HK-2 (cell line): Measurements from ENCODE around the gene HEG1.

ENCODE experiments used
- DNase-seq: peaks from one replicate; pipeline ENCODE4 v3.0.0-alpha.2; 2018; ENCODE audit not compliant: unreplicated experiment

HEG1 gene

DNA sequence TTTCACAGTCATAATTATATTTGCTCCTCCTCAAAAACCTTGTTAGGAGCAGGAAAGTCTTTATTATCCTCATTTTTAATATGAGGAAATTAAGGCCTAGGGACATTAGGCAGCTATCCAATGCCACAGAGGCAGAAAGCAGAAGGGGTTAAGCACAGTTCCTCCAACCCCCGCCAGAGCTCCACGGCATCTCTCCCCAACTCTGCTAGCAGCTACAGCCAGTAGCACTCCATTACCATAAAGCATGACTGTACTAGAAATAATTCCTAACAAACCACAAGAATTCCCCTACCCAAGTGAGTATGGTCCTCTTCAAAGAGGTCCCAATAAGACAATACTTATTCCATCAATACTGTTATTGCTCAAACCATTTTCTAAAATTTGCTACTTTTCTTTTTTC, 9.8 kb downstream of the HEG1 start:
- peak; percentile 62 for DNase-seq

DNA sequence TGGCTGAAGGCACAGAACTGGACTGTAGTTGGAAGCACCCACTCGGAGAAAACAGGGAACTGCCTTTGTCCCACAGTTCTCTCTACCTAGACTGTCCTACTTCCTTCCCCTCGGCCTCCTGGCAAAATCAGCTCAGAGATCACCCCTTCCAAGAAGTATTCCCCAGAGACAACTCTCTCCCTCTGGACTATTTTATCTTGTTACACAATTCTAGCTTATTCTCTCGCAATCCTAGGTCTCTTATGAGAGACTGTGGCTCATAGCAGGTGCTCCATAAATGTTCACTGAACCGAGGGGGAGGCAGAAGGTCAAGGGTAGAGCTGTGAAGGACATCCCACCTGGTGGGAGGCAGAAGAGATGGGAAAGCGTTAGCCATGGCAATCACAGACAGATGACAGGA, 10.6 kb downstream of the HEG1 start:
- no peak for DNase-seq

DNA sequence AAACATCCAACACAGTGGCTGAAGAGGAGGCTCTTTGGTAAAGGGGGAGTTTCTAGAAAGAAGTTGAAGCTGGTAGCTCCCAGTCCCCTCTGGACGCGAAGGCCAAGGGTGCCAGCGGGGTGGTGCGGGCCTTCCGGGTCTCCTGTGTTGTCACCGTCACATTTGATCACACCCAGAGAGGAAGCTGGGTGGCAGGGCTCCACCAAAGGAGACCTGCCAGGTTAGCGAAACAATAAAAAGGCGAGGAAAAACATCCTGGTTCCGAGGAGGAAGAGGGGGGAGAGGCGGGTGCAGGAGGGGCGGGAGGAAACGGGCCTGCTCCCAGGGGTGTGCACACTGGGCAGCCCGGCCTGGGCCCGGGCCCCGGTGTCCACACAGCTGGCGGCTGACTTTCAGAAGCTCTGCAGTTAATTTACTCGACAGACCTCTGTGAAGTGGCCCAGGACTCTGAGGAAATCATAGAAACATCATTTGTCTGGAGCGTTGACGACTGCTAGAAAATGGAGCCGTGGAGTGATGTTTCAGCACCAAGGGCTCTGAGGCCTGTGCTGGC, 12.1 kb downstream of the HEG1 start:
- DNase-seq = no peak

DNA sequence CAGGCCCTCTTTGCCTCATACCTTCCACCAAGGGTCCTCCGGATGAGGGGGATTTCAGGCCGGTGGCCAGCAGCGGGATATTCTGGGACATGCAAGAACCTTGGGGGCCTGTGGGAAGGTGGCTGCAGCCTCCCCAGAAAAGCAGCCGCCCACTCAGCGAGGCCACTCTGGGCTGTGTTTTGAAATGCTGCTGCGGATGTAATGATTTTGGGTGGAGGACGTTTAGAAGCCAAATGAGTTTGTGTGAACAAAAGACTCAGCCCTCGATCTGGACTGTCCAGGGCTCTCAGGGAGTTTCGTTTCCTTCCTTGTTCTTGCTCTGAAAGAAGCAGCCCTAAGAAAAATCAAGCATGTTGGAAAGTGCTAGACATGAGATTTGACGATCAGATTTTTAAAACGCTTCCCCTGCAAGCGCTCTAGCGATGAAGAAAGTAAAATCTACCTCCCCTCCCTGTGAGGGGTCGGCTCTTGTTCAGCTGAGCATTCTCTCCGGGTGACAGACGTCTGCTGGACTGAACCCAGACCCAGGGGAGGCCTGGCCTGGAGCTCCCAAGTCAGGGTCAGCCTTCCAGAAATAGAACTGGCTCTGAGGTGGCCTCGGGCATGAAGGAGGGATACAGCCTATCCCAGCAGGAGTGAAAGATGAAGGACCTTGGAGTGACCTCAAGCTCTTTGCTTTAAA, 12.9 kb downstream of the HEG1 start:
- no peak for DNase-seq

DNA sequence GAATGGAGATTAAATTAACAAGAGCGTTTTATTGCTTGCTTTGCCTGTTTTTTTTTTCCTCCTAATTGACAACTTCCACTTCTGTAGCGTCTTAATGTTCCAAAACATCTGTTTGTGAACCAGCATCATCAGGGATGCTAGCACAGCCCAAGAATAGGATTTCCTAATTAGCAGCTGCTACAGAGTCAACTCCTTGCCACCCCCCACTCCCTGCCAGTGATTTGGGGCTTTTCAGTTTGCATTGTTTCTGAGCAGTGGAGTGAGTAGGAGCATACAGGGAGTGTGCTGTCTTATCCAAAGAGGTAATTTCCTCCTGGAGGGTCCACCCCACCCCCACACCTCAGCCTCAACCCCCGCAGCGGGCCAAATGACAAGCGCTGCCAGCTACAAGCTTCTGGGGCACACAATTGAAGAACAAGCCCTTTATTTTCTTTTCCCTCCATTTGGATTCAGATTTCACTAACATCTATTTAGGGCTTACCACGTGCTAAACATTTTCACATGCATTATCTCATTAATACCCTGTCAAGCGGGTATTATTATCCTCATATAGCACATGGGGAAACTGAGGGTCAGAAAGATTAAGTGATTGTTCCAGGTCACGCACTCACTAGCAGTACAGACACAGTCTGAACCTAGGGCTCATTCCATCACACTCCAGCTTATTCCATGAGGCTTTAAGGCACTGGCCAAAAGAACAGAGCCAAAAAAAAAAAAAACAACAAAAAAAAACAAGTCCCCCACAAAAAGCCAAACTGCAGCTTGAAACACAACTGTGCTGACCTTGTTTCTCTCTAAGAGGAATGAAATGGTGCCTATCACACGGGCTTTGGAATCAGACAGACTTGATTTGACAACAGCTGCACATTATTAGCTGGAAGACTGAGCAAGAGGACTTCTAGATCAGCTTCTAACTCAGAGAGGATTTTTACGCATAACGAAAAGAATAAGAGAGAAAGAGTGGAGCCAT, 16.4 kb downstream of the HEG1 start:
- DNase-seq = no peak

DNA sequence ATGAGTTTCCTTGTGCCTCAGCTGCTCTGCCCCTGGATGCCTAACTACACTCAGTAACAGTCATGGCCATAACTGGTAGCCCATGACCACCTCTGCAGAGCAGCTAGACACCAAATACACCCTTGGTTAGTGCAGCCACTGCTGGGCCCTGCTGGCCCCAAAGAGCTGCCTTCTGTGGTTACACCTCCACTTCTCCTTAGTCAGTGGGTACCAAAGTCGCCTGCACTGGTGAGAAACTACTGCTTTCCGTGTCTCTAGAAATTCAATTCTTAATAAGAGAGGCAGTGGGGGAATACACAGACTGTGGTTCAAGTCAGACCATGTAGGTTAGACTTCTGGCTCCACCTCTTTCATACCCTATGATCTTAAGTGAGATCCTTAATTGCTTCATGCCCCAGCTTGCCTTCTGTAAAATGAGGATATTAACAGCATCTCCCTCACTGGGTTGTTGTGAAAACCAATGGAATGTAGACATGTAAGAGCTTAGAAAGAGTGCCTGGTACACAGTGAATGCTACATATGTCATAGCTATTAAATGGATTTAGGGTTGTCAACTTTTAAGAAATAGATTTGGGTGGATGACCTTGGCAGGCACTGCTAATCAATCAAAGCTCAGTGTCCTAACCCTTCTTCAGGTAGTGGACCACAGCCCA, 18.2 kb downstream of the HEG1 start:
- no peak for DNase-seq

DNA sequence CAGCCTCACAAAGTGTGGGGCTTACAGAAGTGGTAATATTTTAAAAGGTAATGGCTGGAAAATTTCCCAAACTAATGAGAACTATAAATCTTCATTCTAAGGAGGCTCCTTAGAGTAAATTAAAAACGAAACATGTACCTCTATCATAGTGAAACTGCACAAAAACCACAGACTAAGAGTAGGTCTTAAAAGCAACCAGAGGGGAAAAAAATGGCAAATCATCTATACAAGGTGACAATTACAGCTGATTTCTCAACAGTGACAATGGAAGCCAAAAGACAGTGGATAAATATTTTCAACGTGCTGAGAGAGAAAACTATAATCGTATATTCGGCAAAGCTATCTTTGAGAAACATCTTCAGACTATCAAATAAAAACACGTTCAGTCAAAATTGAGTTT, 20.6 kb downstream of the HEG1 start:
- no peak for DNase-seq

DNA sequence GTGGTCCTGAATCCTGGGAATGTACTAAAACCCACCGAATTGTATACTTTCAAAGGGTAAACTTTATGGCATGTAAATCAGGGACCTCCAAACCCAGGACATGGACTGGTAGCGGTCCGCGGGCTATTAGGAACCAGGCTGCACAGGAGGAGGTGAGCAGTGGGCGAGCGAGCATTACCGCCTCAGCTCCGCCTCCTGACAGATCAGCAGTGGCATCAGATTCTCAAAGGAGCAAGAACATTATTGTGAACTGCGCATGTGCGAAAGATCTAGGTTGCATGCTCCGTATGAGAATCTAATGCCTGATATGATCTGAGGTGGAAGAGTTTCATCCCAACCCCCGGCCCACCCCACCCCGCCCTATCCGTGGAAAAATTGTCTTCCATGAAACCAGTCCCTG, 22.2 kb downstream of the HEG1 start:
- DNase-seq = no peak

DNA sequence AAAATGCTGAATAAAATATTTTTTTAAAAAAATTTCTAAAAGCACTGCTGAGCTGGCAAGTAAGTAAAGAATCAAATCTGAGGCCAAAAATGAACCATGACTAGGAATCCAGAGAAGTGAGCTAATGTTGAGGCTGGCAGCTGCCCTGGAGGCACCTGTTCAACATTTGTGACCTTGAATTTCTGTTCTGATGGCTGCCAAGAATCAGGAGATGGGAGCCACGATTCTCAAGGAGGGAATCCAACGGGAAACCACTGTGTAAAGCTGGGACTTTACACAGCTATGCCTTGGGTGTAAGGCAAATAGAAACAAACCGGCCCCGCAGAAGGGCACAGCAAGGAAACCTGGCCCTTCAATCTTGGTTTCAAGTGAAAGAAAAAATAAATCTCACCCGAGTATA, 22.7 kb downstream of the HEG1 start:
- no peak for DNase-seq

DNA sequence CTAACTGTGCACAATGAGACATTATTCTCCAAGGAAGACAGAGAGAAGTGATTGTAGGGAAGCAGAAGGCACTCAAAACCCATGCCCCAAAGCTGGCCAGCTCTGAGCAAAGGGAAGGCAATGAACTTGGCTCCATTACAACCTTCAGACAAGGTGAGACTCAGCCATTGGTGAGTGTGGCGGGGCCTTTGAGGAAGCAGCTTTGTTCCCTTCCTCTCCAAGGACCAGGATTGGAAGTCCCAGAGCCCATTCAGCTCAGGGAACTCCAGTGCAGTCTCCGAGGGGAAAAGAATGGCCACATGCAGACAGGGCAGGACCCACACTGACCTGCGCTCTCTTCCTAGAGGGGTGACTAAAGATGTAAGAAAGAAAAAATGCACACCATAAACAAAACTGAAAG, 23.1 kb downstream of the HEG1 start:
- no peak for DNase-seq

DNA sequence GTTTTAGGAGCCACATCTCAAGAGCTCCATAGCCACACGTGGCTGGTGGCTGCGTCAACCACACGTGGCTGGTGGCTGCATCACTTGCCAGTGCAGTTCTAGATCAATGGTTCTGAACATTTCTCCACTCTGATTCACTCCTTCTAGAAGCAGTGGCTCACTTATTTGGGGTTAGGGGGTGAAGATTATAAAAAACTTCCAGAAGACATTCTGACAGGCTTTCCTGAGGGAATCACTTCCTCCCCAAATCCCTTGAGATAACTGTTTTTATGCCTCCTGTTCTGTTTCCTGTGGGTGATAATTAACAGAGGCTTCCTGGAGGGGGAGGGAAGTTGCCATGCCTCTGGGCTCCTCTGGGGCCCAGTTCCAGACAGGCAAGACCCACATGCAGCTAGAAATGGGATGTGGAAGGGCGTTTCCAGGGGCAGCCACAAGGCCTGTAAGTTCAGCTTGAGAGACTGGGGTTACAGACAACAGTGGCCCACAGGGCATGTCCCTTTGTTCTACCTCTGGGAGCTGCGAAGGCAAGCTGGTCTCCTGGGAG, 23.6 kb downstream of the HEG1 start:
- DNase-seq = peak; percentile 67

DNA sequence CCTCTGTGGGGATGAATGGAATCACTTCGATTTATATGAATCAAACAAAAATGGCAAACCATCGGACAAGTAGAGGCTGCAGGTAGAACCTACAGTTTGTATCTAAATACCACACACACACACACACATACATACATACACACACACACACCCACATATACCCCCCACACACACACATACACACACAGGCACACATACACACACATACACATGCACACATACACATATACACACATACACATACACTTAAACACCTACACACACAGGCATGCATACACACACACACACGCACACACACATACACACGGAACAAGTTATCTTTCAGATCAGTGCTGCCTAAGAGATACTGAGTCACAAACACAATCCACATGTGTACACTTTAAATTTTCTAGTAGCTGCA, 24.3 kb downstream of the HEG1 start:
- DNase-seq = no peak

DNA sequence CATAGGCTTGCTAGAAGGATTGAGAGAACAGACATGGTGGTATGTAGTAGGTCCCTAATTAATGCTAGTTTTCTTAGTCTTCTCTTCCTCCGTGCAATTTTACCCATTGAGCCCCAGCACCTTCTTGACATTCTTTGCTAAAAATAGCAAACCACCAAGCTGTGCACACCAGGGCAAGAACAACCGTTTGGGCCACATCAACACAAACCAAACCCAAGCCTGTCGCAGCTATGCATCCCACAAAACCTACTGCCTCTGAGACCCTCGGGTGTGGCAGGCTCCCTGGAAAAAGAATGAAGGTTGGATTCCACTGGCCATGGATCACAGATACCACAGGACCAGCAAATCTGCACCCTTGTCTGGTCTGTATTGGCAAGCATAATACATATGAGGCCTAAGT, 27.1 kb downstream of the HEG1 start:
- no peak for DNase-seq

DNA sequence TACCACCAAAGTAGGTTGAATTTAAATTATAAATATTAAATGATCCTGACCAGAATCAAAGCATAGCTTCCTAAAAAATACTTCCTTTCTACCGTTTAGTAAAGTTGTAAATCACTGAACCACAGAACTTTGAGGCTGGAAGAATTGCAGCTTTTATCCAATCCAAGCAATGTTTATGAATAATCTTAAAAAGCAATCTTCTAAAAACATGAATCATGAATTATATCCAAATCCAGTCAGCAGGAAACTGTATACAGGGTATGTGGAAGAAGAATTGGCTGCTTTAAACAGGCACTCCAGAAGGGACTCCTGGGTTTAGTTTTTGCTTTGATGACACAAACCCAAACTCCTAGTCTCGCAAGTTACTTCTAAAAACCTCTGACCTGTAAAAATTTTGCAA, 30.2 kb downstream of the HEG1 start:
- DNase-seq = no peak

DNA sequence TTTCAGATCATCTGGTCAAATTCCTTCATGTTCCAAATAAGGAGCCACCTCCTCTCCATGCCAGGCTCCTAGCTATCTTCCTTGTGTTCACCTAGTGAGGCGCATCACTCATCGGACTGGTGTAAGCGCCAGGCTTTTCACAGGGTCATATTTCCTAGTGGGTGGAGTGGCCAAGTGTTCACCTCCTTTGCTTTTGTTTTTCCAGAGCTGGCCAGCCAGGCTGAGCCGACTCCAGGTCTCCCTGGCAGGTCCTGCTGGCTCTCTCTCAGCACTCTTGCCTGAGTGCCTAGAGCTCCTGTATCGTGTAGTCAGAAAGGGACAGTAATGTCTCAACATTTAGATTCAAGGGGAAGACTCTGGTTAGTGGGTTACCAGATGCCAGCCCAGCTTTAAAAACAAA, 31.0 kb downstream of the HEG1 start:
- DNase-seq = no peak

DNA sequence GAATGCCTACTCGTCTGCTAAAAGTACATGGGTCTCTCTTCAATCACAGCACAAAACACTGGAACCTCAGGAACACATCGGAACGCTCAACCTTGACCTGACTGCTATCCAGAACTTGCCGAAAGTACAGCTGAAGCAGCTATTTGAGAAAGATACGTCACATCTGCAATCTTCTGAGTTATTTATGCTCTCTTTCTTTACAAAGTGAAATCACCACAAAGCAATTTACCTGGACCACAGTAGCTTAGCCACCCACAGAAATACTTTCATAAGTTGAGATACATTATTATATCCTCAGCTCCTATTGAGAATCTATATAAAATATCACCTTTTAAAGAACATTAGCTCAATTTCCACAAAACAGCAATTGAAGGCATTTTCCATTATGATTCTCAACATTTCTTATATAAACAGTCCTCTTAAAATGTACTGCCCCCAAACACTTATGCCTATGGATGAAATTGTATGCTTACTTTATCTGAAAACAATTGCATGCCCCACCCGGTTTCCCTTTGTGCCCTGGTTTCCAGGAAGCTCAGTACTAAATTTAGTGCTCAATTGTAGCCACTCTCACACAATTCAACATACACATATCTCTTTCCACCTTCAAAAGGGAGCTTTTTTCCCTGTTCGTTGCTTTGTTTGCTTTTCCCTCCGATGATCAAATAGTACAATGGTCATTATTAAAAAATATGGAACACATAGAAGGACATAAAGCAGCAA, 31.8 kb downstream of the HEG1 start:
- DNase-seq = no peak

DNA sequence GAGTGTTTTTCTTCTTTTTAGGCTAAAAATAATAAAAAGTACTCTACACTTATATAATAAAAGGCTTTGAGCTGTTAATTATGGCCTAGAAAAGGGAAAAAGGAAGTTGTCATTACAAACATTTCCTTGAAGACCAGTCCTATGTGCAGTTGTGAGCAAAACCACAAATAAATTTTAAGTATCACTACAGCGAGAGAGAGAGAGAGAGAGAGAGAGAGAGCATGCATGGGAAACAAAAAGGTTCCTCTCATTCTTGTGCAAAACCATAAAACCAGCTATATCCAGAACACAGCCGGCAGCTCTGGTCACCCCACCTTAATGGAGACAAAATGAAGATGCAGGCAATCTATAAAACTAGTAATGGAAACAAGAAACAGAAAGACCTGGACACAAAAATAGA, 33.6 kb downstream of the HEG1 start:
- DNase-seq = no peak

DNA sequence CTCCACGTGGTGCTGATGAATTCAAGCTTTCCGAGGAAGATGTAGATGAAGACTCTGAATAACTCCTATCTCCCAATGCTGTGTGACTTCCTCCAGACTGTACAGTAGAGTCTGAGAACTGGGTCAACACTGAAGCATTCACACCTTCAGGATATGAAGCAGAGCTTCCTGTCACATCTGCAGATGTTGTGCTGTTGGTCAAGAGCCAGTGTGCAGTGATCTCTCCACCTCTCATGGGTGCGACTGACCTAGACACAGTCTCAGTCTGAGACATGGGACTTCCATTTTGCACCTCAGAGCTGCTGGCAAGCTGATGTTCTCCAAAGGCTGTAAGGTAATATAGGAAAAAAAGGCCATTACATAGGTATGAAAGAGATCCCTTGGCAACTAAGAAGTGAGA, 36.5 kb downstream of the HEG1 start:
- DNase-seq = no peak

DNA sequence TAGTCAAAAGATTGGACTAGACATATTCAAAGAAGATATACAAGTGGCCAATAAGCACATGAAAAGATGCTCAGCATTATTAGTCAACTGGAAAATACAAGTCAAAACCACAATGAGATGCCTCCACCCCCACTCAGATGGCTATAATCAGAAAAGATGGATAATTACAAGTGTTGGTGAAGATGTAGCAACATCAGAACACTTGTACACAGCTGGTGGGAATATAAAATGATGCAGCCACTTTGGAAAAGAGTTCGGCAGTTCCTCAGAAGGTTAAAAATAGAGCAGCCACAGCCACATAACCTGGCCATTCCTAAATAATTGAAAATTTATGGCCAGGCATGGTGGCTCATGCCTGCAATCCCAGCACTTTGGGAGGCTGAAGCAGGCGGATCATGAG, 38.4 kb downstream of the HEG1 start:
- no peak for DNase-seq

DNA sequence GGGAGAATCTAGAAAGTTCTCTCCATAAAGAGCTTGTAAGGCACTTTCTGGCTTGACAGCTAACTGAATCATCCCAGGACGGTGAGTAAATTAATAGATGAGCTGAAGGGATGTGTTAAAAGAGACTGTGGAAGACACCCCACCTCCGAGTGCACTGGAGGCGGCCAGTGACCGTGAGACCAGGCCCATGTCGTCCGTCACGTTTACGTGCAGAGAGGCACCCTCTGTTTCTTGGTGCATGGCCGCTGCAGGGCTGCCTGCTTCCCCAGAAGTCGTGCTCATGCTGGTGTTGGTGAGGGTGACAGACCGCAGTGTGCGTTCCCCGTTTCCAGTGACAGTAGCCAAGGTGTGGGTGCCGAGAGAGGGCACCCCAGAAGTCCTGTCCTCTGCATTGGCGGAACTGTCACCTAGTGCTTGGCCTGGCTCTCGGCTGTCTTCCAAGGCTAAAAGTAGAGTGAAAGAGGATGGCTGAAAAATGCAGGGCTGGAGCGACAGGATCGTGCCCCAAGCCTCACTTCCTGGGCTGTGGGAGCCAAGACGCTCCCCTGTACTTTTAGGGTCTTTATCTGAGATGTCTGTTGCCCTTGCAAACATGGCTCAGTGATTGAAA, 41.1 kb downstream of the HEG1 start:
- no peak for DNase-seq

DNA sequence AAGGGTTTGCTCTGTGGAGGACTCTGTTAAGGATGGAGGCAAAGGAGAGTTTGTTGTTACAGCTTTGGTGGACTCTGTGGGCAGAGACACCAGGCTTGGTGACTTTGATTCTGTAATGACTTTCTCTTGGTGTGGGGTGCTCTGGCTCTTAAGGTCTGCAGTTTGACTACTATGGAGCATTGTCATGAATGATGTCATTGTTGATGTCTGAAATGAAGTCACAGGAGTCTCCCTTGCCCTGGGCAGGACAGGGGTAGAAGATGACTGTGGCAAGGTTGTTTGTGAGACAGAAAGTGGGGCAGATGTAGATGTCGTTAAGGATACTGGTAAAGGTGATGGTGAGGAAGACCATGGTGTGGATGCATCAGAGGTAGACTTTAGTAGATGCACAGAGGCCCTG, 42.7 kb downstream of the HEG1 start:
- DNase-seq = no peak
